ENCODE measurements around the gene RNASEL.

The RNASEL gene

GRCh38 chr1:182584746-182585145, 4.3 kb downstream of the RNASEL start:
- TF ChIP-seq CTCF (IDR thresholded peaks at IDR 0.05; ENCODE audit: extremely low read depth, insufficient read depth, missing control alignments), result no peak
- no peak for DNase-seq (ENCODE audit: low spot score)
- in situ Hi-C loops (cut with MboI; ENCODE audit: low pct_unique_long_range_greater_than_20kb, low sequenced_read_pairs, unreplicated experiment), result loop anchor here (10.0 kb wide), 1 partner anchor 140 kb away; no protein-coding TSS in a partner anchor

- no peak for DNase-seq (ENCODE audit: low spot score)
- TF ChIP-seq CTCF (IDR thresholded peaks at IDR 0.05; ENCODE audit: extremely low read depth, insufficient read depth, missing control alignments), result no peak
- in situ Hi-C loops (cut with MboI; ENCODE audit: low pct_unique_long_range_greater_than_20kb, low sequenced_read_pairs, unreplicated experiment), result loop anchor here (10.0 kb wide), 1 partner anchor 136 kb away; no protein-coding TSS in a partner anchor
These were observed 8.3 kb downstream of the RNASEL start for GRCh38 chr1:182580736-182581135.

GRCh38 chr1:182575540-182576149, 13.4 kb downstream of the RNASEL start:
- DNase-seq (ENCODE audit: low spot score), result no peak
- no peak for TF ChIP-seq CTCF (IDR thresholded peaks at IDR 0.05; ENCODE audit: extremely low read depth, insufficient read depth, missing control alignments)
- in situ Hi-C loops (cut with MboI; ENCODE audit: low pct_unique_long_range_greater_than_20kb, low sequenced_read_pairs, unreplicated experiment), result no loop called here

GRCh38 chr1:182574156-182574555, 14.9 kb downstream of the RNASEL start:
- in situ Hi-C loops (cut with MboI; ENCODE audit: low pct_unique_long_range_greater_than_20kb, low sequenced_read_pairs, unreplicated experiment), result no loop called here
- TF ChIP-seq CTCF (IDR thresholded peaks at IDR 0.05; ENCODE audit: extremely low read depth, insufficient read depth, missing control alignments), result no peak
- no peak for DNase-seq (ENCODE audit: low spot score)

- in situ Hi-C loops (cut with MboI; ENCODE audit: low pct_unique_long_range_greater_than_20kb, low sequenced_read_pairs, unreplicated experiment), result no loop called here
- no peak for TF ChIP-seq CTCF (IDR thresholded peaks at IDR 0.05; ENCODE audit: extremely low read depth, insufficient read depth, missing control alignments)
- peak; percentile 12 for DNase-seq (ENCODE audit: low spot score)
These were observed 18.5 kb downstream of the RNASEL start for GRCh38 chr1:182570611-182570970.

GRCh38 chr1:182569939-182570610, 19.0 kb downstream of the RNASEL start:
- in situ Hi-C loops (cut with MboI; ENCODE audit: low pct_unique_long_range_greater_than_20kb, low sequenced_read_pairs, unreplicated experiment), result no loop called here
- DNase-seq (ENCODE audit: low spot score), result no peak
- TF ChIP-seq CTCF (IDR thresholded peaks at IDR 0.05; ENCODE audit: extremely low read depth, insufficient read depth, missing control alignments), result no peak
